A673 (cell line): ENCODE data around the gene SOX13.

Source experiments
- EZH2 ChIP-seq: fragments of 200-600 bp; sonication (generic); IDR thresholded peaks from 2 replicates; pipeline ENCODE4 v1.6.1; 2017; ENCODE audit warnings: borderline replicate concordance, low read depth, mild to moderate bottlenecking, mixed read lengths, antibody characterized with exemption, low read length; ENCODE audit not compliant: poor library complexity, severe bottlenecking
- TF ChIP-seq, protein P1 (sequence below): fragments of 300-800, 200-600 bp; sonication (generic); conservative IDR thresholded peaks from 2 replicates; pipeline ENCODE4 v1.5.1; 2017; ENCODE audit warnings: low read depth, mild to moderate bottlenecking, antibody characterized with exemption, low read length, moderate library complexity, mixed read lengths

DNA sequence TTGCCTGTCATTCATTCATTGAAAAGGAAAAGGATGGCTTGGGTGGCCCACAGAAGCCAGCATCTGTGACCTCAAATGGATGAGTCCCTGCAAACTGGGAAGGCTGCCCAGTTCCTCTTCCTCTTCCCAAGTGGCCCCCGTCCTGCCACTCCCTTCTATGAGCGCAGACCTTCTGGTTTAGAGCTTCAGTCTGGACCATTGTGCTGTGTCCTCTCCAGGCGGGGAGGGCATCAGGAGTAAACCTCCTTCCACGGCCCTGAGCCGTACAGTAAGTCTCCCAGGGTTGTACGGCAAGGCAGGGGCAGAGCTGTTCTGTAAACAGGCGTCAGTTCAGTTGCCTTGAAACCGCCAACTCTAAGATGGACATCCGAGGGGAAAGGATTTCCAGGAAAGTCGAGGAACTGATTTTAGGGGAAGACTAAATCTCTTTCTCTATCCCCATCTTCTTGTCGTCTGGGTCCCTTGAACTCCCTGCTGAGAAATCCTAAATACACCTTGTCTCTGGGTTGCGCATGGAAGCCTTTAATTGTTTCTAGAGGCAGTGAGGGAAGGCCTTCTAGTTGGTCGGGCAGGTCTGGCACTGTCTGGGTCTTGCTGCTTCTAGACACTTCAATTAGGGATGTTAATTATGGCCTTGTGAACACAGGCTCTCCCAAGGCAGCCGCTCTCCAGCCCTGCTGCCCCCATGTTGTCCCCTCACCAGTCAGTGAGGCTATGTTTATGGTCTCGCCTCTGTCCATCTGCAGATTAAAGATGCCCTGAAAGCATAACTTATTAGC, 22.1 kb downstream of the SOX13 start:
- TF ChIP-seq EZH2: no peak
- TF ChIP-seq, protein P1, sequence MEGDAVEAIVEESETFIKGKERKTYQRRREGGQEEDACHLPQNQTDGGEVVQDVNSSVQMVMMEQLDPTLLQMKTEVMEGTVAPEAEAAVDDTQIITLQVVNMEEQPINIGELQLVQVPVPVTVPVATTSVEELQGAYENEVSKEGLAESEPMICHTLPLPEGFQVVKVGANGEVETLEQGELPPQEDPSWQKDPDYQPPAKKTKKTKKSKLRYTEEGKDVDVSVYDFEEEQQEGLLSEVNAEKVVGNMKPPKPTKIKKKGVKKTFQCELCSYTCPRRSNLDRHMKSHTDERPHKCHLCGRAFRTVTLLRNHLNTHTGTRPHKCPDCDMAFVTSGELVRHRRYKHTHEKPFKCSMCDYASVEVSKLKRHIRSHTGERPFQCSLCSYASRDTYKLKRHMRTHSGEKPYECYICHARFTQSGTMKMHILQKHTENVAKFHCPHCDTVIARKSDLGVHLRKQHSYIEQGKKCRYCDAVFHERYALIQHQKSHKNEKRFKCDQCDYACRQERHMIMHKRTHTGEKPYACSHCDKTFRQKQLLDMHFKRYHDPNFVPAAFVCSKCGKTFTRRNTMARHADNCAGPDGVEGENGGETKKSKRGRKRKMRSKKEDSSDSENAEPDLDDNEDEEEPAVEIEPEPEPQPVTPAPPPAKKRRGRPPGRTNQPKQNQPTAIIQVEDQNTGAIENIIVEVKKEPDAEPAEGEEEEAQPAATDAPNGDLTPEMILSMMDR: no peak
